GM13976 (cell line): ENCODE data around the gene PRG2.
"Not testable (repeated sequence)": the region's sequence is repeated elsewhere in the genome, so short reads cannot be mapped to it uniquely, and the experiment has no call there.

Experiments used
- DNase-seq: peaks from one replicate; pipeline ENCODE4 v3.0.0; 2012; ENCODE audit warnings: low spot score
- CTCF ChIP-seq: IDR thresholded peaks from 2 replicates; pipeline ENCODE4 v1.5.1; 2012; ENCODE audit warnings: borderline replicate concordance, mild to moderate bottlenecking; ENCODE audit not compliant: insufficient read depth; ENCODE audit errors: extremely low read depth, missing control alignments, control extremely low read depth
- in situ Hi-C: fragments of 300-500 bp; cut with MboI; formaldehyde crosslinking; loops from one replicate; pipeline ENCODE4 v1.12.0; 2022; ENCODE audit warnings: low sequenced_read_pairs, mixed read lengths, inconsistent platforms; ENCODE audit not compliant: unreplicated experiment

Gene PRG2

GRCh38 chr11:57363131-57364080 is 27.0 kb downstream of the PRG2 start:
- no peak for DNase-seq
- TF ChIP-seq CTCF, result no peak
- in situ Hi-C loops, result no loop called here

- no peak for TF ChIP-seq CTCF
- in situ Hi-C loops, result no loop called here
- no peak for DNase-seq
Observed at GRCh38 chr11:57361926-57362325, 28.5 kb downstream of the PRG2 start.

- in situ Hi-C loops, DNase-seq: not testable (repeated sequence)
Observed at GRCh38 chr11:57361420-57361819, 29.0 kb downstream of the PRG2 start.

GRCh38 chr11:57360991-57361390 is 29.5 kb downstream of the PRG2 start:
- in situ Hi-C loops, result no loop called here
- DNase-seq, result no peak
- TF ChIP-seq CTCF, result no peak

- no peak for TF ChIP-seq CTCF
- in situ Hi-C loops, result no loop called here
- no peak for DNase-seq
Observed at GRCh38 chr11:57359896-57360690, 30.4 kb downstream of the PRG2 start.

GRCh38 chr11:57359396-57359795 is 31.1 kb downstream of the PRG2 start:
- TF ChIP-seq CTCF, result no peak
- in situ Hi-C loops, result no loop called here

GRCh38 chr11:57358991-57359390 is 31.5 kb downstream of the PRG2 start:
- no peak for DNase-seq
- in situ Hi-C loops, result no loop called here
- TF ChIP-seq CTCF, result no peak

More at GRCh38 chr11:57359396-57359795, 31.1 kb downstream of the PRG2 start:
- no peak for DNase-seq
